ENCODE data around the gene ACSS3.

The ACSS3 gene

DNA sequence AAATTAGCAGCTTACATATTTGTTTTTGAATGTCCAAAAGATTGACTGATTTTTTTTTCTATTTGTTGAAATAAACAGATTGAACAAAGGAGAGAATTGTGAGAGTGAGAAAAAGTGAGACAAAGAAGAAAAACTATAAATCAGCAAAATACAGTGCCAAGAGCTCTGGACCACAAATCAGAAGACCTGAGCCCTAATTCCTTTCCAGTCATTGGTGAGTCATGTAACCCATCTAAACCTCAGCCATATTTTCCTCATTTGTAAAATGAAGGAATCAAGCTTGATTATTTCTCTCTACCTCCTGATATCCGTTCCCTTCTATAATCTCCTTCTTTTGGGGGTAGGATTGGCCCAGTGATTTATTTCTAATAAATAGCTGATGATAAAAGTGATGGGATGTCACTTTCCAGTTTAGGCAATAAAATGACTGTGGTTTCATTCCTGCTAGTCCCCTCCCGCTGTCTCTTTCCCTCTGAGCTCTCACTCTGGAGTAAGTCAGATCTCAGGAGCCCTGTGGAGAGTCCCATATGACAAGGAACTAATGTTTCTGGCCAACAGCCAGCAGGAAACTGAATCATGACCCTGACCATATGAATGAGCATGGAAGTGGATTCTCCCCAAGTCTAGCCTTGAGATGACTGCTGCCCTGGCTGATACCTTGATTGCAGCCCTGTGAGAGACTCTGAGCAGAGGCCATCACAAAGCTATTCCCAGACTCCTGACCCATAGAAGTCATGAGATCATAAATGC, 218.9 kb downstream of the ACSS3 start:
- DNase-seq (ENCODE audit: low read depth): no peak

DNA sequence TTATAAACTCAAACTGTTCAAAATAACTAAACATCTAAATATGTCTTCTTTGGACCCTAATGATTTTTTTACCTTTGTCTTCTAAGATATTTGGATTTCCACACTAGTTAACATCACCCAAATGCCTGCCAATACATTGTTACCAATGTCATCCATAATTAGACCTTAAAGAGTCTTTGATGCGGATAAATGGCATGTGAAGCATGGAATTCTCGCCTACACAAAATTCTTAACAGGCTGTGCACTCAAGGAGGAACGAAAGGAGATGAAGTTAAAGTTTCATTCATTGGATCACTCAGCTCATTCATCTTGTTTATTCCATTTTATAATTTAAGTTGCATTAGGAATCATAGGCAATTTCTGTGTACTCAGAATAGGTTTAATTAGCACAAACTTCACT, 219.7 kb downstream of the ACSS3 start:
- DNase-seq (ENCODE audit: low read depth): no peak

DNA sequence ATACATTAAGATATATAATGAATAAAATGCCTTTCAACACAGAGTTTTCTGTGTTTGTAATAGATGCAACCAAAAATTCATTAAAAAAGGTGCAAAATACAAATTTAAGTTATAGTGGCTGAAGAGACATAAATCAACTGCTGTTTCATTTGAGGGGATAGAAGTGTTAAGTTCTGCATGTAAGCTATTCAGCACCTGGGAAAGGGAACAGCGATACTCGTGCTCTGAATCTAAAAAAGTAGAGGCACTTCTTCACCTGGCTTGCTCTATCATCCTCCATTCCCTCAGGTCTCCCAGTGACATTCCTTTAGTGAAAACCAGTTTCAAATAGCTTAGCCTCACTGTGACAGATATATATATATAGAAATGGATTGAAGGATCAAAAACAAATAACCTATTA, 222.6 kb downstream of the ACSS3 start:
- no peak for DNase-seq (ENCODE audit: low read depth)

DNA sequence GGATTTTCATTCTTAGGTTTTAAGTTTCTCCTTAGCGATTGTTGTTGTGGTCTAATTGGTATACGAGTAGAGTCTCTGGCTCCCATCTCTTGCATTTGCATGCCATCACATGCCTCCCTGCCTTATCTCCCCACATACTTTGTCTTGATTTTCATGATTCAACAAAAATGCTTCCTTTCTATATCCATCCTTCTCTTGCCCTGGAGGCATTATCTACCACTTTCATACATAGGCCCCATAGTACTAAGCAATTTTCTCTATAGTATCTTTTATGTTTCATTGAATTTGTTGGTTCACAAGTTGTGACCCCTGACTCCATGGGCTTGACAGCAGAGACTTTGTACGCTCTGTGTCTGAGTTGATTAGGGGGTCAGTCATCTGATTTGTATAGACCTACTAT, 226.1 kb downstream of the ACSS3 start:
- no peak for DNase-seq (ENCODE audit: low read depth)

Data from activated T-cell treated with anti-CD3 and anti-CD28 coated beads for 48 hours (primary cell).